ENCODE data around the gene PIWIL1.
A peak's percentile ranks its signal among the peaks of the same experiment; 100 is the strongest.

PIWIL1 gene

DNA sequence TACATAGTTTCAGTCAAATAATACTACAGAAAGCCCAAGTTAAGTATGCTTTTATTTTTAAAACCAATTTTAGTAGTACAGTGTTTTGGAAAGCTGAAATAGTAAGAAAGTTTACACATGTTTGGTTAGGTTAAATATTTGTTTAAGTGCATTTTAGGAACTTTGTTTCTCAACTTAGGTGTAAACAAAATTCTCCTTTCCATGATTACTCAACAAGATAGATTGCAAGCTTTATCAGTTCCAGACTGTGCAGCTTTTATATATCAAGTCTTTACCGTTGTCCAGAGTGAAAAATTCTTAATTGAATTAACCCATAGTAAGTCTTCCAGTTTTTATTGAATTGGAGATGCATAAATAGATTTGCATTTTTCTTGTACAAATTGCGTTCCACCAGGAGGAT lies 45.1 kb downstream of the PIWIL1 start:
- DNase-seq = no peak

DNA sequence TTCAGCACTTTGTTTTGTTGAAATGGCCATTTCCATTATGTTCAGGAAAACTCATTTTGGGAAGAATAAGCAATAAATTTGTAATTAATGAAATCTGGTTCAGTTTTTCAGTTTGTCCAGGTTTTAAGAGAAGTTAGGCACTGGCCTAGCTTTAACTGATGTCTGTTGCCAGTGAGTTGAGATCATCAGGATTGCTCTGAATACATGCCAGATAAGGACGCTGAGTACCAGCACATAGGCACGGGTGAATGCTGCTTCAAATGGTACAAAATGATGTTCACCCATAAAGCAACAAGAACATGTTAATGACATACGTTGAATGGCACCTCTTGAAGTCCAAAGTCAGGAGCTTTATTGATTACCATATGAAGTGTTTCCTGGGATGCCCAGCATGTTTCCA lies 46.5 kb downstream of the PIWIL1 start:
- no peak for DNase-seq

DNA sequence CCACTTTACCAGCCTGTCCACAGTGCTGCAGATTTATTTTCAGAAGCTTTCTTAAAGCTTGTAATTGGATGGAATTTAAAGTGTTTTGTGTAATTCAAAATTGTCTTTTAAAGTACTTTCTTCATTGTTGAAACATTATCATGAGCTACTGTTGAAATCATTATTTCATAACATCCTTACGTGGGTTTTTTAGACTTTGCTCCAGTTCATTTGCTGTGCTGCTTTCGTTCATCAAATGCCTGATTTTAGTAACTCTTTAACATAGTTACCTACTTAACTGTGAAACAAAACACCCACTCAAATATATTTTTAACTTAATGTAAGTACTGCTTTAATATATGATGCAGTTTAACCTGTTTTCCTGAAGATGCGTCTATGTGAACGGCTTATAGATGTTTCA lies 47.5 kb downstream of the PIWIL1 start:
- no peak for DNase-seq

DNA sequence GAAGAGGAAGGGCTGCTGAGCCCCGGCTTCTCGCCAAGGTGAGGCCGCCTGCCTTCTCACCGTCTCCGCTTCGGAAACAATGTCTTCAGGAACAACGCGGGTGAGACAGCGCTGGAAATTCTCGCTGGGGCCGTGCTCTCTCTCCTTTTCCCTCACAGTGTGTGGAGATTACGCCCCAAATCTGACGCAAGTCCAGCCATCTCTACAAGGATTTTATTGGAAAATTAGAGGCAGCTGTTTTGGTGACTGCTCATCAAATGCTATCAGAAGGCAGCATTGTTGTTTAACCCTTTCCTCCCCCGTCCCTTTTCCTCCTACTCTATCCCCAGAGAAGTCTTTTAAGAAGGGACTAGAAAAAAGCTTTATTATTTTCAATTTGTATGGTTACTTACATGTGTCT lies 53.5 kb downstream of the PIWIL1 start:
- DNase-seq = no peak

DNA sequence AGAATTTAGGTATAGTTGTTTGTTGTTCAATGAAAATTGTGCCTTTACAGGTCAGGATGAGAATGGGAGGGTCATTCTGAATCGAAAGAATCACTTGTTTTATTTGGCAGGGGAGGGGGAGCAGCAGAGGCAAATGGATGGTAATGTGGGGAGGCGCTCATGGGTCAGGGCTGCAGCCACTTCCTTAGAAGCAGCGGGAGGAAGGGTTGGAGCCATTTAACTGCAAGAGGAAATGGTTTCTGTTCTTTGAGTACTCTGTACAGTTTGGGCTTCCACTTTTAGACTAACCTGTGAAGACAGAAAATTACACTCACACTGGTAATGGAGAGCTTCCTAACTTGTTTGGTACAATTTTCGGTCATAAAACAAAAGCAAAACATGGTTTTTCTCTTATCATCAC lies 57.2 kb downstream of the PIWIL1 start:
- no peak for DNase-seq

DNA sequence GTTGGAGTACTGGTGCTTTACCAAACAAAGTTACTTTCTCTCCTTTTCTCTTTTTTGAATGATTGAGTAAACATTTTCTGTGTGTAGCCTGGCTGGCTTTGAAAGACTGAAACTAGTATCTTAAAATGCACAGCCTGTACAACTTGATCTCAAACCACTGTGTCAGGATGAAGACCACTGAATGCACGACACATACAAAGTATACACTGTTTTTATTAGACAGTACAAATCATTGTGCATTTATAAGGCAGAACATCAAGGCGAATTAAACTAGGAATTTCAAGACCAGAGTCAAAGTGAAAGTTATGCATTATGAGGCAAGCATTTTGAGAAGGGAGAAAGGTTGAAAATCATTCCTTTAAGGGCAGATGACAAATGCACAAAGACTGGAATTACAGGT lies 59.0 kb downstream of the PIWIL1 start:
- no peak for DNase-seq

DNA sequence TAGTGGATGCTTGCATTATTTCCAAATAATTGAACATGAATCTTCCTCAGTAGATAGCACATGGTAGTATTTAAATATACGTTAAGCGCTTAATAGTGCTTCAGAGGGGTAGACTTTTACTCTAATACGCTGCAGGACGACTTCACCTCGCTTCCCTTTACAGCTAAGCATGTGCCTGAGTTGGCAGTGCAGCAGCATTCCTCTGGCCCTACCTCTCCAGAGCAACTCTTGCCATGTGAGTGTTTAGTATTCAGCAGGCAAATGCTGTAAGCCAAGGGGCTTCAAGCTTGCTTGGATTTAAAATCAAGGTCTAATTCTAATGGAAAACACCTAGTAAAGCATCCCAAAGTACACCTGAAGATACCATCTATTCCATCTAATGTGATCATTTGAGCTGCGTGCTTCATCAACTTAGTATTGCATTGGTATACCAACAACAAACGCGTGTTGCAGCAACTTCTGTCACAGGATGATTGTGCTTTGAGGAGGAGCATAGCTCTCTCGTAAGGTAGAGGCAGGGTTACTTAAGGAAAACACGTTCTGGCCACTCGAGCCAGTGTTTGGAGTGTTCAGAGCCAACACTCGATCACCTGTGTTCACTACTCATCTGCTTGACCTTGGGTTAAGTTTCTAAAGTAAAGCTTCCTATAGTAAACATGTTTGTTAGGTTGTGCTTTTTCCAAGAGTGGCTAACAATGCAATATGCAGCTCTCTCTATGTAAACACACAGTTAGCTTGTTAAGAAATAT lies 60.6 kb downstream of the PIWIL1 start:
- no peak for DNase-seq

DNA sequence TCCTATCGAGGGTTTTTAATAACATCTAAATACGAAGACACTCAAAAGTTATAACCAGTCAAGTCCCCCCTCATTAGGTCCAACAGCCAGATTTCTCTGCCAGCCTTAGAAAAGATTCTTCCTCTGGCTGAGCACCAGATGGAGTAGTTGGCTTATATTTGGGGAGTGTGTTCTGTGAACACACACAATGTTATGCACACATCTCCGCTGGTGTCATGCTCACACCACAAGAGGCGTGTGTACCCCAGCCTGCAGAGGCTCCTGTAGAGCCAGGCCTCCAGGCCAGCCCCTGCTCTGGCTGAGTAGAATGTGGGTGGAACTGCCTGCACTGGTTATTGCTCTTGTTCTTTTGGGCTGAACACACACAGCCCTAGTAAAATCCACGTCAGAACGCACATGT lies 64.0 kb downstream of the PIWIL1 start:
- DNase-seq = peak; percentile 66

DNA sequence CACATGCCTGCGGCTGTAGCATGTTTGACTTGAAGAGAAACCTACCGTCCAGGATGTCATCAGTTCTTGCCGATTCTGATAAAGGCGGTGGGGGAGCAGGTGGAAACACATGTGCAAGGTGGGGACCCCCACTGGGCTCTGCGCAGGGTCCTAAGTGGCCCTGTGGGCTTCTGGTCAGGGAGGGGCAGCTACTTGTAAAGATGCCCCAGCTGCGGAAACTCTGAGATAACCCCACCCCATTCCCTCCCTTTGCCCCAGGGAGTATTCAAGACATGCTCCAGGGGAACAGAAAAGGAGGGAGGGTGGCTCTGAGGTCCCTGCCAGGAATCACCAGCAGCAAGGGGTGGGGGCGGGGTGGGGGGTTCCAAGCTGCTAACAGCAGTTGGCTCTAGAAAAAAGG lies 67.6 kb downstream of the PIWIL1 start:
- DNase-seq = no peak

DNA sequence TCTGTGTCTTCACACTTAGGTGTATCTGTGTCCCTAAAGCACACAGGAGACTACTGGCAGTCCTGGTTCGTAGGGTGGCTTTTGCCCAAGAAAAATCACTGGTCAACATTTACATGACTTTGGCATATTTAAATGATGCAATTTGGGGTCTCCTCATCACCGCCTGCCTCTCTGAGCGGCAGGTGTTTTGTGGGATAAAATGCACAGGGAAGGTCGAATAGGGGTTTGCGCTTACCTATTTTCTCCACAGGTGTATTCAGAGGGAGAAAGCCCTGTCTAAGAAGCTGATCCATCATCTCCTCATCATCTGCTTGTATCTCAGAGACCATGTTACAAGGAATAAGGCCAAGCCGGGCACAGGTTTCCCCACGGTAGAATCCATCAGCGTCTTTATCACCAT lies 74.7 kb downstream of the PIWIL1 start:
- no peak for DNase-seq

DNA sequence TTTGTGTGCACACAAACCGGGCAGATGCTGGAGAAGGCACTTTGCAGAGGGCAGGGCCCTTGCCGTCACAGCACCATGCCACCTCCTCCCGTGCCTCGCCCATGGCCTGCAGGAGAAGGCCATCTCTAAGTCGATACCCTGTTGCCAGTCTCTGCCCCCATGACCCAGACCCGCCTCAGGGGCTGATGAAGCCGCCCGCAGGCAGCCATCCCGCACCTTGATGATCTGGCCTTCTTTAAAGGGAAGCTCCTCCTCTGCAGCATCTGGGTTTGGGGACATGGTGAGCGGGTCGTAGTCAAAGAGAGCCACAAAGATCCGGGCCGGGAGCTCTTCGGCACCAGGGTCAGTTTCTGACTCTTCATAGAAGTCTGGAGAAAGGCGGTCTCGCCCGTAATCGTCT lies 76.2 kb downstream of the PIWIL1 start:
- no peak for DNase-seq

DNA sequence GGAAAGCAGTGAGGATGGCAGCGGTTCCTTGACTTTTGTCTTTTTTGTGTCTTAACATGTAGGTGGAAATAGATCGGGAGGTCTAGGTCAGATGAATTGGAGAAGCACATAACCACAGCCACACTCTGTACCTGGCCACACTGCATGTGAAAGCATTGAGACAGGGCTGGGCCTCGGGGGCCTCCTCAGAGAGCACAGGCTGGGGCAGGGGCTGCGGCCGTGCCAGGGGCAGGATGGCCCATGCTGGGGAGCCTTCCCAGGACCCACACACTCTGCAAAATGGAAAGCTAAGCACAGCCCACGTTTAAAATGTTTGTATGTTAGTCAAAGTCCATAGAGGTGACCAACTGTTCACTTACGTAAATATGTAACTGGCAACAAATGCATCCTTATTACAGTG lies 76.7 kb downstream of the PIWIL1 start:
- no peak for DNase-seq

DNA sequence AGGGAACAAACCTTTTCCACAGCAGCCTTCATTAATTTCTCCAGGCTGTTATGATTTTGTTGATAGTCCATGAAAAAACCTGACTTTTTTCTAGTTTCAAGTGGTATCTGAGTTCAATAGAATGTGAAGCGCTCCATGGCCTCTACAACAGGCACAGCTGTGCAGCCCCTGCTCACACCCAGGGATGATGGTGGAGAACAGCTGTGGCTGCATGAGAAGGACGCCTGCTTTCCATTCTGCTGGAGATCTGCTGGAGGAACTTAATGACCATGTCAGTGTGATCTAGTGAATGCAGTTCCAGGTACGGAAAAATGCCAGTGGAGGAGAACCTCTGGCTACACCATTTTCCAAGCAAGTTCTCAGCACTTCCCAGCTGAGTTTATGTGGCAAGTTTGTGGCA lies 80.6 kb downstream of the PIWIL1 start:
- DNase-seq = no peak

DNA sequence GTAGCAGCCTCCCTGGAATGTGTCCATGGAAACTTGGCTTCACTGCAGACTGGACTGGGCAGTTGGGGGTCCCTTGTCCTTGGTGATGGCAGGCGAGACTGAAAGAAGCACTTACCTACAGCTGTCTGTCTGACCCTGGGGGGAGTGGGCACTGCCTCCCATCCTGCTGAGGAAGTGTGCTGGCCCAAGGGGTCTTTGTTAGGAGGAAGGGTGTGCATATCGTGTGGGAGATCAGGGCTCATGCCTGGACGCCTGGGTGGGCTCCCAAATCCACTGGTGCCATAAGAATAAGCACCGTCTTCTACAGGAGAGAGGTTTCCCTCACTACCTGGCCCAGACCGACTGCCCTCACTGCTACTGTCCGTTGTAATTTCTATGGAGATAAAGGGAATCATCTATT lies 81.4 kb downstream of the PIWIL1 start:
- DNase-seq = no peak

DNA sequence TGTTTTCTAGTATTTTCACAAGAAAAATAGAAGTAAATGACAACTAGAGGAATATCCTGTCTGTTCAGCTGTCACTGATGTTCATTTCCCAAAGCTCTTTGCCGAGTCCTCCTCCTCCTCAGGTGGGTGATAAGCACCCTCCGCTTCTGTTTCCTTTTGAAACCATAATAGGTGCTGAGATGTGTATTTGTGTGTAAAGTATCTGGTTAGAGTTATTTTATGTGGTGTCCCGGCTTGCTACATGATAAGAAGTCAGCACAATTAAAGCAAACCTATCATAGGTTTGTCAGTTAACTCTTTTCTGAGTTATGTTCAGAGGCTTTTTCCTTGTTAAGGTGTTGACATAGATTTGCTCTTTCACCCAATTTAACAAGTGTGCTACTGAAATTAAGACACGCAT lies 82.4 kb downstream of the PIWIL1 start:
- no peak for DNase-seq

DNA sequence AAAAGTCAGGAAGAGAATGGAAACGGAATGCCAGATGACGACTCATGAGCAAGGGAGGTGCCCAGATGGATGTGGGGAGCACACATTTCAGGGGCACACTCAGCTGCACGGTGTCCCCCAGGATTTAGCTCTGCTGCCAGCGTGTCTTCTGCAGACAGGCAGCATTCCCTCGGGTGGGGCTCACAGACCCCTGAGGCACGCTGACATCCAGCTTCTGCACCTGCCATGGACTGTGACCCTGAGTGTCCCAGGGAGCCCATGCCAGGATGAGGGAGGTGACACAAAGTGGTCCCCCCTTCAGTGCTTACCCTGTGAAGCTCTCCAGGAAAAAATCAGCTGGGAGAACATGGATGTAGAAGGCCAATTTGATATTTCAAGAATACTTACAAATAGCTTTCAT lies 84.2 kb downstream of the PIWIL1 start:
- no peak for DNase-seq
